K562 (cell line): ENCODE measurements around the gene CD36. TPM values are rescaled to one million over a fixed set of nuclear protein-coding genes. Genes with fewer than 3 reads are reported as not detected.

ENCODE experiments used
- ATAC-seq: fragments of 200-7000 bp; cut with Tn5 transposase; 3 replicates; pipeline ENCODE4 v1.9.1; 2020; ENCODE audit warnings: moderate library complexity
- BruUV-seq: library from RNA; stranded (reverse); fragments of 400-500 nt; replicated peaks from 2 replicates; lab custom pipeline; 2021; lab: Mats Ljungman, UMichigan
- CTCF ChIA-PET: fragments of 300-600 bp; formaldehyde crosslinking; extraction: SDS; loops from one replicate; lab custom pipeline; 2021; ENCODE audit warnings: low intra/inter-chr PET ratio; lab: Yijun Ruan, JAX
- POLR2A ChIA-PET: fragments of 300-600, 350-650 bp; sonication (Branson Sonifier 250); formaldehyde crosslinking; extraction: SDS; loops from one replicate; lab custom pipeline; 2021; ENCODE audit warnings: antibody characterized with exemption, inconsistent platforms; lab: Yijun Ruan, JAX
- DNase-seq, 4 experiments: peaks; one replicate each; pipeline versions ENCODE4 v3.0.0 to v3.0.0-alpha.2; 2011 to 2018; ENCODE audit warnings: low spot score in 3 of 4, mixed read lengths in 3 of 4; ENCODE audit errors: extremely low read depth in 1 of 4
- FAIRE-seq: peaks from 2 replicates; lab custom pipeline; 2011; peaks lifted over from hg19 to GRCh38; lab: Jason Lieb, UNC
- H2AFZ ChIP-seq: 2 replicates; pipeline ENCODE4 v1.6.0; 2011; ENCODE audit warnings: low read depth, low read length, control low read depth, inconsistent platforms
- H3K27ac ChIP-seq: fragments of 200-600 bp; 3 replicates; pipeline ENCODE4 v1.8.0; 2011; ENCODE audit warnings: low read depth, mild to moderate bottlenecking, control low read depth, inconsistent platforms, low read length, moderate library complexity, mixed read lengths; ENCODE audit errors: extremely low read depth
- H3K27me3 ChIP-seq, 2 experiments: fragments of 300-600 bp in 1 of 2; 2 replicates in 1 of 2; 3 replicates in 1 of 2; pipeline versions ENCODE4 v1.6.0 to v1.8.0; 2011; ENCODE audit warnings: inconsistent platforms in 2 of 2, low read length in 2 of 2, mild to moderate bottlenecking in 1 of 2, mixed read lengths in 1 of 2, moderate library complexity in 1 of 2; ENCODE audit not compliant: control insufficient read depth in 2 of 2, insufficient read depth in 2 of 2
- H3K36me3 ChIP-seq: fragments of 300-600 bp; 3 replicates; pipeline ENCODE4 v1.8.0; 2011; ENCODE audit warnings: mild to moderate bottlenecking, low read length, inconsistent platforms; ENCODE audit not compliant: control insufficient read depth, insufficient read depth
- H3K4me1 ChIP-seq, 2 experiments: fragments of 200-600 bp in 1 of 2; replicated peaks in 1 of 2; 2 replicates in 1 of 2; 3 replicates in 1 of 2; pipeline versions ENCODE4 v1.5.1 to v1.8.0; 2011; ENCODE audit warnings: inconsistent platforms in 2 of 2, low read length in 2 of 2, mild to moderate bottlenecking in 1 of 2, mixed read lengths in 1 of 2, moderate library complexity in 1 of 2; ENCODE audit not compliant: control insufficient read depth in 2 of 2, insufficient read depth in 2 of 2
- H3K4me2 ChIP-seq: 2 replicates; pipeline ENCODE4 v1.6.1; 2011; ENCODE audit warnings: low read length, control low read depth, inconsistent platforms, mixed read lengths; ENCODE audit not compliant: insufficient read depth
- H3K4me3 ChIP-seq: fragments of 200-600 bp; sonication (generic), shearing (Covaris generic); 2 replicates; pipeline ENCODE4 v1.5.1; 2016; ENCODE audit warnings: control low read depth, inconsistent platforms
- H3K79me2 ChIP-seq: fragments of 200-600 bp; 3 replicates; pipeline ENCODE4 v1.8.0; 2011; ENCODE audit warnings: low read length, inconsistent platforms; ENCODE audit not compliant: control insufficient read depth, insufficient read depth
- H3K9ac ChIP-seq, 2 experiments: 2 replicates each; pipeline versions ENCODE4 v1.6.0 to v1.6.1; 2011; ENCODE audit warnings: low read depth in 2 of 2, low read length in 2 of 2, control low read depth in 1 of 2, inconsistent platforms in 1 of 2, mild to moderate bottlenecking in 1 of 2, mixed read lengths in 1 of 2; ENCODE audit not compliant: insufficient read depth in 1 of 2
- H3K9me1 ChIP-seq: one replicate; pipeline ENCODE4 v1.6.0; 2011; ENCODE audit warnings: inconsistent platforms, mild to moderate bottlenecking, low read length, moderate library complexity; ENCODE audit not compliant: control insufficient read depth, insufficient read depth
- H3K9me3 ChIP-seq: replicated peaks from 2 replicates; pipeline ENCODE4 v1.5.1; 2011; ENCODE audit warnings: low read depth, low read length, inconsistent platforms; ENCODE audit not compliant: control insufficient read depth, insufficient read depth
- H4K20me1 ChIP-seq: replicated peaks from 2 replicates; pipeline ENCODE4 v1.6.1; 2011; ENCODE audit warnings: low read length, inconsistent platforms, mixed read lengths; ENCODE audit not compliant: control insufficient read depth, insufficient read depth
- CC2D1A ChIP-seq: fragments of 450-650 bp; IDR thresholded peaks from 2 replicates; pipeline ENCODE4 v1.6.1; 2017; ENCODE audit warnings: mild to moderate bottlenecking
- CHD7 ChIP-seq: fragments of 200-600 bp; sonication (generic); IDR thresholded peaks from one replicate; pipeline ENCODE4 v1.6.1; 2012; ENCODE audit warnings: mild to moderate bottlenecking, low read depth, low read length, inconsistent platforms
- E4F1 ChIP-seq: fragments of 250-450 bp; sonication (Bioruptor Pico); IDR thresholded peaks from 2 replicates; pipeline ENCODE4 v1.5.0; 2021; ENCODE audit warnings: mild to moderate bottlenecking, borderline replicate concordance
- MCM2 ChIP-seq: fragments of 450-650 bp; IDR thresholded peaks from 2 replicates; pipeline ENCODE4 v1.6.1; 2017; ENCODE audit warnings: low read depth, mild to moderate bottlenecking
- MITF ChIP-seq: IDR thresholded peaks from 2 replicates; pipeline ENCODE4 v1.6.1; 2014; ENCODE audit warnings: antibody characterized with exemption
- NCOA6 ChIP-seq: fragments of 450-650 bp; IDR thresholded peaks from 2 replicates; pipeline ENCODE4 v1.6.1; 2017; ENCODE audit warnings: mild to moderate bottlenecking
- ZC3H4 ChIP-seq: sonication (generic); formaldehyde crosslinking; IDR thresholded peaks from 2 replicates; pipeline ENCODE4 v1.9.0; 2021; ENCODE audit warnings: missing genetic modification reagents, borderline replicate concordance
- ZNF274 ChIP-seq: IDR thresholded peaks from 2 replicates; pipeline ENCODE4 v1.6.1; 2011; ENCODE audit warnings: low read depth, mild to moderate bottlenecking, low read length, moderate library complexity, borderline replicate concordance
- WGBS: fragments of 100-300 bp; shearing (Covaris generic); methylation state at CpG from one replicate; pipeline ENCODE4 v1.1.6; 2016; ENCODE audit warnings: low coverage, mixed read lengths; ENCODE audit not compliant: insufficient coverage; ENCODE audit errors: missing lambda C conversion rate; 5-methylcytosine and 5-hydroxymethylcytosine counted together
- in situ Hi-C: fragments of 300-500 bp; cut with MboI; formaldehyde crosslinking; loops from 4 replicates; pipeline ENCODE4 v1.15.0; 2018; ENCODE audit warnings: inconsistent platforms, mixed read lengths
- intact Hi-C: fragments of 100-400 bp; cut with micrococcal nuclease; formaldehyde crosslinking; loops from 2 replicates; pipeline ENCODE4 v1.14.2; 2022
- polyA plus RNA-seq, 8 experiments: library from polyadenylated mRNA; depleted of rRNA in 4 of 8; stranded (reverse) in 5 of 8; unstranded in 3 of 8; fragments of >200 nt; fragmentation: Nextera tagmentation in 2 of 8; fragmentation: Illumina TruSeq in 1 of 8; extraction: Ambion mirVana in 2 of 8; extraction: Trizol in 1 of 8; gene quantifications; 2 replicates each; pipeline versions ENCODE4 v1.2.1 to v1.2.3, GENCODE V29; 2011 to 2014; ENCODE audit warnings: inconsistent platforms in 1 of 8, missing spikeins in 1 of 8
- total RNA-seq, 7 experiments: library from RNA; depleted of rRNA in 6 of 7; stranded (reverse); fragments of >200 nt in 6 of 7; fragmentation: Illumina TruSeq in 2 of 7; extraction: Trizol in 2 of 7; gene quantifications; 2 replicates each; pipeline versions ENCODE4 v1.2.1 to v1.2.3, GENCODE V29; 2011 to 2021; ENCODE audit warnings: low replicate concordance in 1 of 7

The CD36 gene
- total and polyA plus RNA-seq, 9 of the 15 experiments (the other 6 are each of a cell fraction or from before 2014, with no cell fraction given): 0.09 to 4.0 (median 0.42) TPM

- Histone ChIP-seq H3K4me2 (no peak overlapping the region), H3K9ac (no peak overlapping the region), H2AFZ (no peak overlapping the region), H3K27ac (no peak overlapping the region), H3K4me3 (no peak overlapping the region), H3K79me2 (no peaks in the 10 kb centered on the region), H3K4me1 (no peaks in the 10 kb centered on the region), H3K9me1 (no peaks in the 10 kb centered on the region), H4K20me1 (no peaks in the 10 kb centered on the region), H3K36me3 (no peaks in the 10 kb centered on the region), H3K27me3 (no peaks in the 10 kb centered on the region), H3K9me3 (no peaks in the 10 kb centered on the region)
- WGBS: 0% methylated on average over 2 of the region's 2 CpGs
- ATAC-seq (no peak), FAIRE-seq (no peak), DNase-seq (no peak)
- in situ Hi-C loops (no loop called here), intact Hi-C loops (no loop called here)
- ChIA-PET POLR2A (no interaction called here), CTCF (no interaction called here)
- no TSS peak for BruUV-seq
- TF ChIP-seq CHD7: no peak
- no peak for TF ChIP-seq ZNF274
- no peak for TF ChIP-seq MITF
- no peak for TF ChIP-seq NCOA6
- no peak for TF ChIP-seq ZC3H4 (CRISPR knock-in tag)
- no peak for TF ChIP-seq E4F1 (CRISPR knock-in tag)
- TF ChIP-seq CC2D1A: no peak
- TF ChIP-seq MCM2: no peak
Measured at GRCh38 chr7:80611779-80612178, 26.7 kb upstream of the CD36 start.
